ENCODE data around the gene WDFY4.

The WDFY4 gene

GRCh38 chr10:48722153-48723145 lies 37.8 kb downstream of the WDFY4 start (continued):
- TF ChIP-seq ZNF18 (tag by site-specific recombination; IDR thresholded peaks at IDR 0.05) (no peak), ZNF639 (tag by site-specific recombination; IDR thresholded peaks at IDR 0.05) (no peak), KLF17 (tag by site-specific recombination; IDR thresholded peaks at IDR 0.05) (no peak), ZBTB44 (tag by site-specific recombination; IDR thresholded peaks at IDR 0.05) (no peak), ZNF530 (tag by site-specific recombination; IDR thresholded peaks at IDR 0.05; ENCODE audit: low read depth) (no peak), ZNF2 (tag by site-specific recombination; IDR thresholded peaks at IDR 0.05) (no peak), ZNF488 (tag by site-specific recombination; IDR thresholded peaks at IDR 0.05) (no peak)

- POLR2A ChIA-PET, result no interaction called here
- CTCF ChIA-PET, result no interaction called here
- Histone ChIP-seq H3K4me1 (ENCODE audit: control insufficient read depth, insufficient read depth, low read length) (no peaks in the 10 kb centered on the region), H3K27ac (ENCODE audit: extremely low read depth, low read depth, low read length) (no peak overlapping the region), H3K9me3 (ENCODE audit: control insufficient read depth, insufficient read depth, low read depth, low read length) (no peaks in the 10 kb centered on the region), H3K4me3 (ENCODE audit: low read depth, low read length) (no peak overlapping the region), H3K36me3 (ENCODE audit: control insufficient read depth in 2 of 2, insufficient read depth in 1 of 2, low read length in 2 of 2) (no peaks in the 10 kb centered on the region)
- TF ChIP-seq REST (tag by site-specific recombination; IDR thresholded peaks at IDR 0.05), result peak; percentile 89
- TF ChIP-seq ZNF341 (tag by site-specific recombination; IDR thresholded peaks at IDR 0.05; ENCODE audit: low read depth), result no peak
These were observed 39.5 kb downstream of the WDFY4 start for GRCh38 chr10:48724127-48724526.

- no peaks in the 10 kb centered on the region for H3K36me3 ChIP-seq (ENCODE audit: control insufficient read depth in 2 of 2, insufficient read depth in 1 of 2, low read length in 2 of 2)
- H3K9me3 ChIP-seq (ENCODE audit: control insufficient read depth, insufficient read depth, low read depth, low read length), result no peaks in the 10 kb centered on the region
- H3K4me1 ChIP-seq (ENCODE audit: control insufficient read depth, insufficient read depth, low read length), result no peaks in the 10 kb centered on the region
- ChIA-PET POLR2A (no interaction called here), CTCF (no interaction called here)
- H3K4me3 ChIP-seq (ENCODE audit: low read depth, low read length), result no peak overlapping the region
- no peak overlapping the region for H3K27ac ChIP-seq (ENCODE audit: extremely low read depth, low read depth, low read length)
- no peak for TF ChIP-seq ZNF645 (tag by site-specific recombination; IDR thresholded peaks at IDR 0.05)
- TF ChIP-seq BCL11B (tag by site-specific recombination; IDR thresholded peaks at IDR 0.05; ENCODE audit: low read depth), result no peak
- no peak for TF ChIP-seq ZNF660 (tag by site-specific recombination; IDR thresholded peaks at IDR 0.05)
- TF ChIP-seq ZNF148 (tag by site-specific recombination; IDR thresholded peaks at IDR 0.05; ENCODE audit: borderline replicate concordance), result no peak
- no peak for TF ChIP-seq ZSCAN4 (tag by site-specific recombination; IDR thresholded peaks at IDR 0.05)
- no peak for TF ChIP-seq ZNF16 (tag by site-specific recombination; IDR thresholded peaks at IDR 0.05; ENCODE audit: low read depth)
These were observed 41.0 kb downstream of the WDFY4 start for GRCh38 chr10:48725708-48726107.

All from HEK293 (cell line).